Memory B cell (primary cell): ENCODE data around the gene SLC9C2.
"Not testable (repeated sequence)": the region's sequence is repeated elsewhere in the genome, so short reads cannot be mapped to it uniquely, and the experiment has no call there.

Source experiments
- ATAC-seq: fragments of 150-1000 bp; cut with Tn5 transposase; 2 replicates; pipeline ENCODE4 v1.10.0; 2021; ENCODE audit warnings: low read depth, mild to moderate bottlenecking, moderate library complexity
- DNase-seq, 2 donors: peaks; one replicate each; pipeline ENCODE4 v3.0.0; 2022; ENCODE audit warnings: low spot score in 2 of 2
- H3K27ac Mint-ChIP-seq: one replicate; pipeline ENCODE4 v1.8.0; 2022; ENCODE audit warnings: mild to moderate bottlenecking, moderate library complexity, mixed read lengths
- H3K27me3 Mint-ChIP-seq: one replicate; pipeline ENCODE4 v1.8.0; 2022; ENCODE audit warnings: mixed read lengths
- H3K36me3 Mint-ChIP-seq: one replicate; pipeline ENCODE4 v1.8.0; 2022; ENCODE audit warnings: mild to moderate bottlenecking, mixed read lengths
- H3K4me1 Mint-ChIP-seq: one replicate; pipeline ENCODE4 v1.8.0; 2022; ENCODE audit warnings: mixed read lengths
- H3K4me3 Mint-ChIP-seq: one replicate; pipeline ENCODE4 v1.8.0; 2022; ENCODE audit warnings: mild to moderate bottlenecking, moderate library complexity, mixed read lengths
- H3K9me3 Mint-ChIP-seq: one replicate; pipeline ENCODE4 v1.8.0; 2022; ENCODE audit warnings: mixed read lengths

The SLC9C2 gene

DNA sequence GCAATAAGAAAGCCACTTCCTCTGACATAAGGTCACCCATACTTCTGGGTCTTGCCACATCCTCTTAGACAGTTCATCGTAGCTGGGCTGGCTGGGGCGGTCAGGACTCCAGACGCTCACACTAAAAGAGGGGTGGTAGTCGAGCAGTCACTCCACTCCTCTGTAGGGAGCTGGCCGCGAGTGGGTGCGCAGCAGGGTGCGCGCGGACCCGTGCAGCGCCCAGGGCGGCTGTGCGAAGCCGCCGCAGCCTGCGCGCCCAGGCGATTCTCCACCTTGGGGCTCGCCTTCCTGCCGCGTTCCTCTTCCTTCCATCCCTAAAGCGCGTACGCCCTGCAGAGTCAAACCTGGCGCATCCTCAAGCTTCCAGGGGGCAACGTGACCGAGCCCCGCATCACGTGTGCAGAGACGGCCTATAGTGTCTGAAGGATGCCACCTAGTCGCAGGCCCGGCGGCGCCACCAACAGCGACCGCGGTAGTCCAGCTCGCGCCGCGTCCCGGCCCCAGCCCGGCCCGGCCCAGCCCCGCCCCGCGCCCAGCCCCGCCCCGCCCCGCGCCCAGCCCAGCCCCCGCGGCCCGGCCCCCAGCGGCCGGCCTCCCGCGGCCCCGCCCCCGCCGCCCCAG, 126.1 kb downstream of the SLC9C2 start:
- H3K4me1 Mint-ChIP-seq, result peaks cover 42% of the 10 kb centered on the region
- ATAC-seq, result peak; percentile 89
- peaks cover 14% of the 10 kb centered on the region for H3K36me3 Mint-ChIP-seq

GRCh38 chr1:173476197-173476664, 126.6 kb downstream of the SLC9C2 start:
- Mint-ChIP-seq H3K4me3 (peak overlapping the region; percentile 92), H3K9me3 (no peaks in the 10 kb centered on the region), H3K27me3 (no peaks in the 10 kb centered on the region), H3K36me3 (peaks cover 13% of the 10 kb centered on the region), H3K27ac (no peak overlapping the region), H3K4me1 (peaks cover 42% of the 10 kb centered on the region)
- ATAC-seq, result no peak
- DNase-seq, result no peak

More for the DNA sequence above, 126.1 kb downstream of the SLC9C2 start:
- no peaks in the 10 kb centered on the region for H3K9me3 Mint-ChIP-seq
- peak overlapping the region; percentile 93 for H3K4me3 Mint-ChIP-seq
- peak overlapping the region; percentile 91 for H3K27ac Mint-ChIP-seq
- H3K27me3 Mint-ChIP-seq, result no peaks in the 10 kb centered on the region
- DNase-seq, result peak; percentile 64 to 74

DNA sequence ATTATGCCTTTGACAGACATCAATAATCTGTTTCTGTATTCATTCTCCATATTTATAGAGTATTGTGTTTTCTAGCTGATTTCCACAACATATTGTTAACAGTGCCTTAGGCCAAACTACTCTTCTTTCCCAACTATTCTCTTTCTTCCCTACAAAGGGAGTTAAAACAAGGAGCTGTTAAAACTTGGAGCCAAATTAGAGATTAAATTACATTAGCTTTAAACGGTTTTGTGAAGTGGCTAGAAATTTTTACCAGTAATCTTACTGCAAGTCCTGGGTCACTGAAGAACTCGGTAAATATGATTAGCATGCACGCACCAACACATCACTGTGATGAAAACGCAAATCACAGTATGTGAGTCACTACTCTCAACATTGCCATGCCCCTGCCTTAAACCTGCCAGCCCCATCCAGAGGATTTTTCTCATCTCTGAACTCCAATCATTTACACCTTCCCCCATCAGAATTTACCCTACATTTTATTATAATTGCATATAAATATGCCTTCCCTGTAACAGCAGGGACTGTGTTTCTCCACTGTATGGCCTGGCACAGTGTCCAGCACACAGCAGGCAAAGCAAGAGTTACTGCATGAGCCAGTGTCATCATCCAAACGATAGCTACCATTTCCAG, 127.2 kb downstream of the SLC9C2 start:
- peaks cover 16% of the 10 kb centered on the region for H3K36me3 Mint-ChIP-seq
- no peaks in the 10 kb centered on the region for H3K27me3 Mint-ChIP-seq
- ATAC-seq, result no peak
- H3K4me1 Mint-ChIP-seq, result peaks cover 42% of the 10 kb centered on the region
- H3K4me3 Mint-ChIP-seq, result peak overlapping the region; percentile 55
- no peaks in the 10 kb centered on the region for H3K9me3 Mint-ChIP-seq
- H3K27ac Mint-ChIP-seq, result no peak overlapping the region
- DNase-seq, result no peak

DNA sequence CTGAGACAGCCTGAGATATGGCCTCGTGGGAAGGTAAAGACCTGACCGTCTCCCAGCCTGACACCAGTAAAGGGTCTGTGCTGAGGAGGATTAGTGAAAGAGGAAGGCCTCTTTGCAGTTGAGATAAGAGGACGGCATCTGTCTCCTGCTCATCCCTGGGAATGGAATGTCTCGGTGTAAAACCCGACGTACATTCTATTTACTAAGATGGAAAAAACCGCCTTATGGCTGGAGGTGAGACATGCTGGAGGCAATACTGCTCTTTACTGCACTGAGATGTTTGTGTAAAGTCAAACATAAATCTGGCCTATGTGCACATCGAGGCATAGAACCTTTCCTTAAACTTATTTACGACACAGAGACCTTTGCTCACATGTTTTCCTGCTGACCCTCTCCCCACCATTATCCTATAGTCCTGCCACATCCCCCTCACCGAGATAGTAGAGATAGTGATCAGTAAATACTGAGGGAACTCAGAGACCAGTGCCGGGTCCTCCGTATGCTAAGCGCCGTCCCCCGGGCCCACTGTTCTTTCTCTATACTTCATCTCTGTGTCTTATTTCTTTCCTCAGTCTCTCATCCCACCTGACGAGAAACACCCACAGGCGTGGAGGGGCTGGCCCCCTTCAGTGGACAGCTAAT, 128.0 kb downstream of the SLC9C2 start:
- H3K27me3 Mint-ChIP-seq, ATAC-seq, H3K27ac Mint-ChIP-seq, H3K9me3 Mint-ChIP-seq, DNase-seq, H3K4me3 Mint-ChIP-seq: not testable (repeated sequence)
- Mint-ChIP-seq H3K36me3 (peaks cover 18% of the 10 kb centered on the region), H3K4me1 (peaks cover 39% of the 10 kb centered on the region)

DNA sequence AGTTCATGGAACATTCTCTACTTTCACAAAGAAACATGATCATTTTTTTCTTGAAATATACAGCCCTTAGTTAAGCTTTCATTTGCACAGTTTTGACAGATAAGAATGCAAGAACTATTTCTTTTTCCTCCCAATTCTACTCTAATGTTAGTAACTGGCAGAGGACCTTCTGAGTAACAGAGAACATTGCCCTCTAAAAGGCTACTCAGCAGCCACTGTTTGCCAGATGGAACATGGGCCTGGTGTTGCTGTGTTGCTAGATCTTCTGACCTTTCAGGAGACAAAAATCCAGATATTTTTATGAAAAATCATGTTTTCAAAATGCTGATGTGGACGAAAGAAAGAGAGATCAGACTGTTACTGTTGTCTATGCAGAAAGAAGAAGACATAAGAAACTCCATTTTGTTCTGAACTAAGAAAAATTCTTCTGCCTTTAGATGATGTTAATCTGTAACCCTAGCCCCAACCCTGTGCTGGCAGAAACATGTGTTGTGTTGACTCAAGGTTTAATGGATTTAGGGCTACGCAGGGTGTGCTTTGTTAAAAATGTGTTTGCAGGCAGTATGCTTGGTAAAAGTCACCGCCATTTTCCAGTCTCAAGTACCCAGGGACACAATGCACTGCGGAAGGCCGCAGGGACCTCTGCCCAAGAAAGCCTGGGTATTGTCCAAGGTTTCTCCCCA, 128.6 kb downstream of the SLC9C2 start:
- H3K4me1 Mint-ChIP-seq, result peaks cover 34% of the 10 kb centered on the region
- DNase-seq, result no peak
- peaks cover 4% of the 10 kb centered on the region for H3K9me3 Mint-ChIP-seq
- H3K36me3 Mint-ChIP-seq, result peaks cover 22% of the 10 kb centered on the region
- ATAC-seq, result no peak
- H3K4me3 Mint-ChIP-seq, result no peak overlapping the region
- no peaks in the 10 kb centered on the region for H3K27me3 Mint-ChIP-seq
- H3K27ac Mint-ChIP-seq, result no peak overlapping the region

GRCh38 chr1:173473599-173474011, 129.3 kb downstream of the SLC9C2 start:
- Mint-ChIP-seq H3K27me3 (no peaks in the 10 kb centered on the region), H3K4me1 (peaks cover 34% of the 10 kb centered on the region), H3K27ac (no peak overlapping the region), H3K4me3 (no peak overlapping the region), H3K9me3 (peaks cover 4% of the 10 kb centered on the region), H3K36me3 (peaks cover 26% of the 10 kb centered on the region)
- DNase-seq (no peak), ATAC-seq (no peak)

- peaks cover 24% of the 10 kb centered on the region for H3K4me1 Mint-ChIP-seq
- H3K9me3 Mint-ChIP-seq, result peaks cover 4% of the 10 kb centered on the region
- DNase-seq, result no peak
- no peaks in the 10 kb centered on the region for H3K27me3 Mint-ChIP-seq
- H3K4me3 Mint-ChIP-seq, result no peak overlapping the region
- H3K27ac Mint-ChIP-seq, result no peak overlapping the region
- peaks cover 46% of the 10 kb centered on the region for H3K36me3 Mint-ChIP-seq
- no peak for ATAC-seq
Measured at GRCh38 chr1:173470608-173471007, 132.3 kb downstream of the SLC9C2 start.

DNA sequence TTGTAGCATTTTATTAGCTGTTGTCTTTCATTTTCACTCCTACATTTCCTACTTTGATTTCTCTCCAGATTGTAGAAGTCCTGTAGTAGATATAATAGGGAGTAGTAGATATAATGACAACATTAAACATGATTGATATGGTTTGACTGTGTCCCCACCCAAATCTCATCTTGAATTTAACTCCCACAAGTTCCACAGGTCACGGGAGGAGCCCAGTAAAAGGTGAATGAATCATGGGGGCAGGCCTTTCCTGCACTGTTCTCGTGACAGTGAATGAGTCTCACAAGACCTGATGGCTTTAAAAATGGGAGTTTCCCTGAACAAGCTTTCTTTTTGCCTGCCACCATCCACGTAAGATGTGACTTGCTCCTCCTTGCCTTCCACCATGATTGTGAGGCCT, 133.2 kb downstream of the SLC9C2 start:
- Mint-ChIP-seq H3K4me3 (no peak overlapping the region), H3K36me3 (peaks cover 51% of the 10 kb centered on the region), H3K4me1 (peaks cover 22% of the 10 kb centered on the region), H3K9me3 (peaks cover 9% of the 10 kb centered on the region), H3K27me3 (no peaks in the 10 kb centered on the region), H3K27ac (no peak overlapping the region)
- no peak for DNase-seq
- no peak for ATAC-seq

- ATAC-seq (no peak), DNase-seq (no peak)
- Mint-ChIP-seq H3K4me1 (peaks cover 18% of the 10 kb centered on the region), H3K27me3 (no peaks in the 10 kb centered on the region), H3K27ac (no peak overlapping the region), H3K4me3 (no peak overlapping the region), H3K9me3 (peaks cover 20% of the 10 kb centered on the region), H3K36me3 (peaks cover 64% of the 10 kb centered on the region)
Measured at GRCh38 chr1:173467426-173467825, 135.4 kb downstream of the SLC9C2 start.

DNA sequence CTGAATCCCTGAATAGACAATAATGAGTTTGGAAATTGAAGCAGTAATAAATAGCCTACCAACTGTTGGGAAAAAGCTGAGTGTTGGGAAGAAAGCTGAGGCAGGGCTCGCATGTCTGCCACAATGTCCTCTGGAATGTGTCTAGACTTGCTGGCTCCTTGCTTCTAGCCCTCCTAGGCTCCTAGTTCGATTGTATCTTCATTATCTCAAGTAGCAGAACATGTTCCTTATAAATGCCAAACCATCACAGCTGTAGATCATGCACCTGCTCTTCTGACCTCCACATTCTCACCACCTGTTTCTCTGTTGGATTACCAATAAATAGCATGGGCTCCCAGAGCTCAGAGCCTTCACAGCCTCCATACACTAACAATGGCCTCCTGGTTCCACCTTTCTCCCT, 138.7 kb downstream of the SLC9C2 start:
- H3K4me1 Mint-ChIP-seq, result peaks cover 21% of the 10 kb centered on the region
- H3K27ac Mint-ChIP-seq, ATAC-seq, H3K27me3 Mint-ChIP-seq, H3K4me3 Mint-ChIP-seq, DNase-seq: not testable (repeated sequence)
- H3K9me3 Mint-ChIP-seq, result peaks cover 16% of the 10 kb centered on the region
- peaks cover 59% of the 10 kb centered on the region for H3K36me3 Mint-ChIP-seq

- H3K27ac Mint-ChIP-seq, ATAC-seq, DNase-seq, H3K27me3 Mint-ChIP-seq, H3K4me3 Mint-ChIP-seq: not testable (repeated sequence)
- peaks cover 25% of the 10 kb centered on the region for H3K4me1 Mint-ChIP-seq
- H3K9me3 Mint-ChIP-seq, result peaks cover 16% of the 10 kb centered on the region
- H3K36me3 Mint-ChIP-seq, result peaks cover 55% of the 10 kb centered on the region
Measured at GRCh38 chr1:173462666-173463065, 140.2 kb downstream of the SLC9C2 start.

DNA sequence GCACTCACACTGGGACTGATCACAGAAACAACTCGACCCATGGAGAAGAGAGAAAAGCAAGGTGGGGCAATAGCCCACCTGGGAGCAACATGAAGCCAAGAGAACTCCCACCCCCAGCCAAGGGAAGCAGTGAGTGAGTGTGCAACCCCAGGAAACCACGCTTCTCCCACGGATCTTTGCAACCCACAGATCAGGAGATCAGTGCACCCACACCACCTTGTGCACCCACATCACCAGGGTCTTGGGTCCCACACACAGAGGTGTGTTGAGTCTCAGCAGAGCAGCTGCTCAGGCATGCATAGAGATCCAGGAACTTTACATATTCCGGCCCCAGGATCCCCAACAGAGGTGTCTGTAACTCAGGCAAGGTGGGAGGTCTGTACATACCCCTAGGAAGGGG, 143.0 kb downstream of the SLC9C2 start:
- Mint-ChIP-seq H3K27ac (no peak overlapping the region), H3K9me3 (peaks cover 13% of the 10 kb centered on the region), H3K27me3 (no peaks in the 10 kb centered on the region), H3K4me3 (no peak overlapping the region), H3K36me3 (peaks cover 48% of the 10 kb centered on the region), H3K4me1 (peaks cover 13% of the 10 kb centered on the region)
- DNase-seq (no peak), ATAC-seq (no peak)

GRCh38 chr1:173454966-173455524, 147.8 kb downstream of the SLC9C2 start:
- Mint-ChIP-seq H3K27ac (no peak overlapping the region), H3K36me3 (peaks cover 27% of the 10 kb centered on the region), H3K27me3 (no peaks in the 10 kb centered on the region), H3K4me3 (no peak overlapping the region), H3K4me1 (peaks cover 3% of the 10 kb centered on the region), H3K9me3 (peaks cover 2% of the 10 kb centered on the region)
- no peak for DNase-seq
- no peak for ATAC-seq

DNA sequence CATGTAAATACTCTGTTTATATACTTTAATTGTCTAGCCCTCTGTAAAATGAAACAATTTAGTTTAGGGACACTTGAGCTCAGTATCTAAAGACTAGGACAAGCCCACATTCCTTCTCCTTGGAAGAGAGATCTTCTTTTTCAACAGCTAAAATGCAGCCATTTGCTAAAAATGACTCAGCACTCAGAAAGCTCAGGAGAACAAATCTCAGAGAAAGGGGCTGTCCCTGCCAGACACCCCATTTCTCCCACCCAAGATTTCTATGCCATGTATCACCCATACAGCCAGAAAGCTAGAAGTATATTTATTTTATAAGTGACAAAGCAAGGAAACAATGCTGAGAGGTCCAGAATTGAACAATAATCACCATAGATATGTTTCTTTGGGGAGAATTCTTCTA, 148.9 kb downstream of the SLC9C2 start:
- peaks cover 7% of the 10 kb centered on the region for H3K4me1 Mint-ChIP-seq
- peaks cover 27% of the 10 kb centered on the region for H3K36me3 Mint-ChIP-seq
- no peaks in the 10 kb centered on the region for H3K27me3 Mint-ChIP-seq
- DNase-seq (no peak), ATAC-seq (no peak)
- H3K27ac Mint-ChIP-seq, result no peak overlapping the region
- H3K9me3 Mint-ChIP-seq, result peaks cover 2% of the 10 kb centered on the region
- no peak overlapping the region for H3K4me3 Mint-ChIP-seq
